ENCODE data around the gene SPECC1.

SPECC1 gene

DNA sequence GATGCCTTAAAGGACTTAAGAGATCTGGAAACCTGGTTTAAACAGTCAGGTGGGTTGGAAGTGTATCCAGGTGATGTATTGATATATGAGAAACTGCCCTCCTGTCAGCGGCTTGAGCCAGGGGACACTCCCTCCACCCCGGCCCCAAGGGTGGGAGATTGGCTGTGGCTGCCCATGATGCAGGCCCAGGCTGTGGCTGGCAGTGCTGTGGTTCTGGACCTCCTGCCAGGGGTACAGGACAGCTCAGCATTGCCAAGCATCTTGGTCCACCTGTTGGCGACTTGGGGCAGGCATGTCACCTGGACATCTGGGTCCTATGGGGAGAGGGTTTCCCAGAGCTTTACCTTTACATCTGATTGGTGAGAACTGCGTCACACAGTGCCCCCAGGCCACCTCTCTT lies 201.0 kb downstream of the SPECC1 start:
- no peaks in the 10 kb centered on the region for H3K27me3 ChIP-seq
- DNase-seq, result no peak
- H3K9me3 ChIP-seq, result no peaks in the 10 kb centered on the region
- no peaks in the 10 kb centered on the region for H3K4me1 ChIP-seq
- H3K4me3 ChIP-seq (ENCODE audit: low read depth, low read length), result no peak overlapping the region
- TF ChIP-seq, protein P1, sequence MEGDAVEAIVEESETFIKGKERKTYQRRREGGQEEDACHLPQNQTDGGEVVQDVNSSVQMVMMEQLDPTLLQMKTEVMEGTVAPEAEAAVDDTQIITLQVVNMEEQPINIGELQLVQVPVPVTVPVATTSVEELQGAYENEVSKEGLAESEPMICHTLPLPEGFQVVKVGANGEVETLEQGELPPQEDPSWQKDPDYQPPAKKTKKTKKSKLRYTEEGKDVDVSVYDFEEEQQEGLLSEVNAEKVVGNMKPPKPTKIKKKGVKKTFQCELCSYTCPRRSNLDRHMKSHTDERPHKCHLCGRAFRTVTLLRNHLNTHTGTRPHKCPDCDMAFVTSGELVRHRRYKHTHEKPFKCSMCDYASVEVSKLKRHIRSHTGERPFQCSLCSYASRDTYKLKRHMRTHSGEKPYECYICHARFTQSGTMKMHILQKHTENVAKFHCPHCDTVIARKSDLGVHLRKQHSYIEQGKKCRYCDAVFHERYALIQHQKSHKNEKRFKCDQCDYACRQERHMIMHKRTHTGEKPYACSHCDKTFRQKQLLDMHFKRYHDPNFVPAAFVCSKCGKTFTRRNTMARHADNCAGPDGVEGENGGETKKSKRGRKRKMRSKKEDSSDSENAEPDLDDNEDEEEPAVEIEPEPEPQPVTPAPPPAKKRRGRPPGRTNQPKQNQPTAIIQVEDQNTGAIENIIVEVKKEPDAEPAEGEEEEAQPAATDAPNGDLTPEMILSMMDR (IDR thresholded peaks at IDR 0.05; ENCODE audit: low read depth, low read length), result no peak
- H3K36me3 ChIP-seq, result no peaks in the 10 kb centered on the region

DNA sequence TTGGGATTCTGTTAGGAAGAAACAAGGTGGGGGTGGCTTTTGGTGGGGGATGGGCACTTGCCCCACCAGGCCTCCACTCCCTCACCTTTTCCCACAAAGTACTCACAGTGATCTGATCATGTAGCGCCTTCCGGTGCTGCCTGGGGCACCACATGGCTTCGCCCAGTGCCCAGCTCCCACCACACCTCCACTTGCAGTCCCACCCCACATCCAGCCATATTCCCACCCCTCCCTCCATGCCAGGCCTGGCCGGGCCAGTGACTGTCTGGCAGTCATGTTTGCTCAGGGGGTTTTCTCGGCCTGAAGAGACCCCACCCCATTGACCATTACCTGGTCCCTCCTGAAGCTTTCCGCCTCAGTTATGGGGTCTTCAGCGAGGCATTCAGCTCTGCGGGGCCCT lies 201.5 kb downstream of the SPECC1 start:
- no peaks in the 10 kb centered on the region for H3K4me1 ChIP-seq
- no peaks in the 10 kb centered on the region for H3K27me3 ChIP-seq
- H3K36me3 ChIP-seq, result no peaks in the 10 kb centered on the region
- no peak overlapping the region for H3K4me3 ChIP-seq (ENCODE audit: low read depth, low read length)
- H3K9me3 ChIP-seq, result no peaks in the 10 kb centered on the region
- TF ChIP-seq, protein P1 (IDR thresholded peaks at IDR 0.05; ENCODE audit: low read depth, low read length), result no peak
- no peak for DNase-seq

DNA sequence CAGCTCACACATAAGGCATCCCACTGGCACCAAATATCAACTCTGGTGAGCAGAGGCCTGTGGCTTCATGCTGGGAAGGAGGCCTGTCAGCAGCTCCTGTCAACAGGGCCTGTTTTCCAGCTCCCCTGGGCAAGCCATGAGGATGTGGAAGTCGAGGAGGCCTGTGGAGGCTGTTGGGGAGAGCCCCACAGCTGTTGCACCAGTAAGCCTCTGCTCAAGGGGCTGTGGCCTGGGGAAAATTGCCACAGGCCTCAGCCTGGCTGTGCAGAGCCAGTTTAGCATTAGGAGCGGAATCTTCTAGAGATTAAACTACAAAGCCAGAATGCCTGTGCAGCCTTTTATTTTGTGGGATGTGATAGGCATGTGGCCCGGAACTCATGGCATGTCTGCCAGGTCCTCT lies 202.1 kb downstream of the SPECC1 start:
- TF ChIP-seq, protein P1 (IDR thresholded peaks at IDR 0.05; ENCODE audit: low read depth, low read length), result no peak
- H3K4me3 ChIP-seq (ENCODE audit: low read depth, low read length), result no peak overlapping the region
- no peaks in the 10 kb centered on the region for H3K9me3 ChIP-seq
- no peaks in the 10 kb centered on the region for H3K36me3 ChIP-seq
- no peaks in the 10 kb centered on the region for H3K27me3 ChIP-seq
- DNase-seq, result no peak
- no peaks in the 10 kb centered on the region for H3K4me1 ChIP-seq

DNA sequence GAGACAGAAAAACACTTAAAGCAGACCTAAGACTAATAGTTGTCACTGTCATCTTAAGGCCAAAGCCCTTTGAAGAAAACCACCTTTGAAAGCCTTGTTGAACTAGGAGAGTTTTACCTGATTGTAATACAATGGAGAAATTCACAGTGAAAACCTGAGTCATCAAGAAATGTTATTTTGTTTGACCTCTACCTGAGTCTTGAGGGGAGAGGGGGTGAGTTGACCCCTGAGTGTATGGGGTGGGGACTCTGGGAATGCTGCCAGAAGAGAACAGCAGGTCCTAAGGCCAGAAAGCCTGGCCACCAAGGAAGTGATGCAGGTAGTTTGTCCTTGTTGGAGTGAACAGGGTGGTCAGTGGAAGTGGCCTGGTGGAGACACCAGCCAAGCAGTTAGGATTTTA lies 204.3 kb downstream of the SPECC1 start:
- Histone ChIP-seq H3K4me3 (ENCODE audit: low read depth, low read length) (no peak overlapping the region), H3K4me1 (no peaks in the 10 kb centered on the region), H3K9me3 (no peaks in the 10 kb centered on the region), H3K27me3 (no peaks in the 10 kb centered on the region), H3K36me3 (no peaks in the 10 kb centered on the region)
- TF ChIP-seq, protein P1 (IDR thresholded peaks at IDR 0.05; ENCODE audit: low read depth, low read length), result no peak
- no peak for DNase-seq

DNA sequence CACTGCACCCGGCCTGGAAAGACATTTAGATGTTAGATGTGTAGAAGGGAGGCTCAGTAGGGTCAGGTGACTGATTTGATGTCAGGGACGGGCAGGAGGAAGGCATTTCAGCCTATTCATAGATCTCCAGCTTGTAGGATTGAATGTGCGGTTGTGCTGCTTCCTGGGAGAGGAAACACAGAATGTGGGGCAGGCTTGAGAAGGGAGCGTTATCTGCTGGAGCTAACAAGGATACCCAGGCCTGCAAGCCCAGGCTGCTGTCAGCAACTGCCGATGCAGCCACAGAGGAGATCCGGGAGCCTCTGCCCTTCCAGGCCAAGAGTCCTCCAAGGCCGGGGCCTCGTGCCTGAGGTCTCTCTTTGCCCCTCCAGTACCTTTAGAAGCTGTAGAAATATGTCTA lies 205.6 kb downstream of the SPECC1 start:
- Histone ChIP-seq H3K4me1 (no peaks in the 10 kb centered on the region), H3K36me3 (no peaks in the 10 kb centered on the region), H3K27me3 (no peaks in the 10 kb centered on the region), H3K4me3 (ENCODE audit: low read depth, low read length) (no peak overlapping the region), H3K9me3 (no peaks in the 10 kb centered on the region)
- no peak for DNase-seq
- TF ChIP-seq, protein P1 (IDR thresholded peaks at IDR 0.05; ENCODE audit: low read depth, low read length), result no peak

DNA sequence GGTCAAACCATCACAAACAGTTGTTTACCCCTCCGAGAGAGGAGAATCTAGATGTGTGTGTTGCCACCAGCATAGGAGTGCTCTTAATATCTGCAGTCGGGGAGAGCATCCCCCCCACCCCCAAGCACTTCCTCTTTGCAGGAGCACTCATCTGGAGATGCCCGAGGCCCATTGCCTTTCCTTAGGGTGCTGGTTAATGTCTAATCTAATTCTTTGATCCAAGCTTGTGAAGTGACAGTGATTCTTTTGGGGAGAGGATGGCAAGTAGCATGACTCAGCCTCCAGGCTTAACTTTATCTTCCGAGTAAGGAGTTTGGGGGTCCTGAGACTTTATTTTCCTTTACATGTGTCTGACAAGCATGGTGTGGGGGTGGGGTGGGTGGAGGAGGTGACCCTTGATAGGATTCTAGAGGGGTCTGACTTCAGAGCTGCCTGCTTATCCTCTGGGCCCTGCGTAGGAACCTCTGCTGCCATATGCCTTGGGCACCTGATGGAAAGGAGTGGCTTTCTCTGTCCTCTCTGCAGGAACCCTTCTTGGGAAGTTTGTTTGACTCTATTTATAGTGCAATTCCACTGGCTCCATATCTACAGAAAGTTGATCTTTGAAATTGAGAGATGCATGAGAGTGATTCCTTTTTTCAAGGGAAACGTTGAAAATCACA lies 207.1 kb downstream of the SPECC1 start:
- H3K27me3 ChIP-seq, result no peaks in the 10 kb centered on the region
- no peaks in the 10 kb centered on the region for H3K36me3 ChIP-seq
- H3K4me1 ChIP-seq, result no peaks in the 10 kb centered on the region

More for the DNA sequence above, 207.1 kb downstream of the SPECC1 start:
- H3K4me3 ChIP-seq (ENCODE audit: low read depth, low read length), result no peak overlapping the region
- no peak for DNase-seq
- H3K9me3 ChIP-seq, result no peaks in the 10 kb centered on the region
- TF ChIP-seq, protein P1 (IDR thresholded peaks at IDR 0.05; ENCODE audit: low read depth, low read length), result no peak

All from BE2C (cell line).